Hypothalamus (tissue), 51 donors: ENCODE measurements around the gene MINK1.
A peak's percentile ranks its signal among the peaks of the same experiment; 100 is the strongest.

Experiments used
- DNase-seq, 51 donors: peaks; one replicate each; lab custom pipeline; 2025; lab: John Stamatoyannopoulos, UW

The MINK1 gene

DNA sequence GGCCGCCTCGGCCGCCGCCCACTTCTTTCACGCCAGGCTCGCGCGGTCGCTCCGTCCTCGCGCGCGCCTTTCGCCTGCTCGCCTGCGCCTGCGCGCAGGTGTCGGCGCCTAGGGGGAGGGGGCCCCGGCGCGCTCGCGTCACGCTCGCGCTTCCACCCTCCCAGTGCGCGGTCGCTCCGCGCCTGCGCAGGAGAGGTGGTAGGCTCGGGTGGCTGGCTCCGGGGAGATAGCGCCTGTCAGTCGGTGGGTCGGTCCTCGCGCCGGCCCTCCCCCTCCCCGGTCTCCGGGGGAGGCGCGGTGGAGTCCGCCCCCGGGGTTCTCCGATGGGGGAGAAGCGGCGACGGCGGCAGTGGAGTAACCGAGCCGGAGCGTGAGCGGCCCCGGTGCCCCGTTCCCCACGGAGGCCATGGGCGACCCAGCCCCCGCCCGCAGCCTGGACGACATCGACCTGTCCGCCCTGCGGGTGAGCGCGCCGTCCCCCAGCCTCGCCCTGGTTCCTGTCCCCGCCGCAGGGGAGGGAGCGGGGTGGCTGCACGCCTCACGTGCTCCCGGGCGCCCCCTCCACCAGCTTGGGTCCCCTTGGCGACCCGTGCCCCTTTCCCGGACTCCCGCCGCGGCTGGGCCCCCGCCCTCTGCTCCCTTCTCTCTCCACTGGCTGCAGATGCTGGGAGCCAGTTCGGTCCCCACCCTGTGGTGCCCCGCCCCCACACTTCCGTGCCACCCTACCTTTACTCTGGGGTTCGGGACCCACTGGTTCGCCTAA is at the start of gene MINK1:
TSS of gene MINK1 (plus strand) at position 163 of the 763 bp plus-strand sequence. CDS start at position 407, 244 bp downstream.
- peak in 50 of 51 donors; percentile 40 to 91 (median 78) for DNase-seq

DNA sequence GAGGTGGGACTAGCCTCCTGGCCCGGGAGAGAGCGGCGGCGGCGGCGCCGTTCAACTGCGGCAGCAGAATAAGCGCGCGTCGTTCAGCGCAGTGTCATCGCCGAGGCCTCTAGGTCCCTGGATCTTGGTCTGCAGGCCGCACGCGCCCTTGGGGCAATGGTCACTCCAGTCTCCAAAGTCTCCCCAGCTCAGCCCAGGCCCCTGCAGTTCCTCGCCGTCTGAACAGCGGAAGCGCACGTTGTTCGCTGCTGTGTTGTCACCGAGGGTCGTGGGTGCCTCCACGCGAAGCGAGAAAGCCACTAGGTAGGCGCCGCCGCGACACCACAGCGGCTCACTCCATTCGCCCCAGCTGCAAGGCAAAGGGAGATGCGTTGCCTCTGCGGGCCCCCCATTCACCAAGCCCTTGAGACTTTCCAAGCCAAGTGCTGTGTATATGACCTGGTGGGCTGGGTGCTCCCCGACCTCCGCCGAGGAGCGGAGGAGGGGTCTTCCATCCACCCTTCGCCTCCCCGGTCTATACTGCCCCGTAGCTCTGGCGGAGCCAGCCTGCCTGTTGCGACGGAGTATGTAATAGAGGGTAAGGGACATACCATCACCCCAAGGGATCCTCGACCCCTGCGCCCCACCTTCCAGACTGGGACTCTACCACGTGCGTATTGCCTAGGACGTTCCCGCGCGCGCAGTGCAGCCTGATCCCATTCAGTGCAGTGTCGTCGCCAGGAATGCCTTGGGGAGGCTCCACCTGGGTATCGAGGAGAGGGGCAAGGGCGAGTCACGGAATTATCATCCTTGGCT is 47.6 kb upstream of the MINK1 start:
- DNase-seq: peak in 3 of 51 donors; percentile 10 to 13 (median 10)

DNA sequence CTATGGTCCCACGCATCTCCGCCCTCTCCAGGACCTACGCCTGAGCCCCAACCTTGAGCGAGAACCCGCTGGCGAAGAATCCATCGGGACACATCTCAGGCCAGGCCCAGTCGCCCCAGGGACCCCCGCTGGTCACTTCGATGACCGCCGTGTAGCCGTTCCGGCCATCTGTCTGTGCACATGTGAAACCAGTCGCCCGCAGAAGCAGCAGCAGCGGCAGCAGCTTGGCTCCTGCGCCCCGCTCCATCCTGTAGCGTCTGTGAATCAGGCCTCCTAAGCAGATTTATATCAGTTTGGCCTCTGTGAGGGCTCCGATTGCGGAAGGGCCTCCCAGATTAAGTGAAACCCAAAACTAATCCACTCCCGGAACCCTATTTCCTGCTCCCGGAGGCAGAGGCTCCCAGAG is 47.0 kb upstream of the MINK1 start, which contains the start of gene VMO1:
TSS of gene VMO1 (minus strand) at position 259 of the 406 bp plus-strand sequence. CDS start at position 247, 12 bp downstream.
- peak in 3 of 51 donors; percentile 2 to 46 (median 21) for DNase-seq

- DNase-seq: peak in 1 of 51 donors; percentile 22
Observed at GRCh38 chr17:4786516-4786915, 46.6 kb upstream of the MINK1 start.

DNA sequence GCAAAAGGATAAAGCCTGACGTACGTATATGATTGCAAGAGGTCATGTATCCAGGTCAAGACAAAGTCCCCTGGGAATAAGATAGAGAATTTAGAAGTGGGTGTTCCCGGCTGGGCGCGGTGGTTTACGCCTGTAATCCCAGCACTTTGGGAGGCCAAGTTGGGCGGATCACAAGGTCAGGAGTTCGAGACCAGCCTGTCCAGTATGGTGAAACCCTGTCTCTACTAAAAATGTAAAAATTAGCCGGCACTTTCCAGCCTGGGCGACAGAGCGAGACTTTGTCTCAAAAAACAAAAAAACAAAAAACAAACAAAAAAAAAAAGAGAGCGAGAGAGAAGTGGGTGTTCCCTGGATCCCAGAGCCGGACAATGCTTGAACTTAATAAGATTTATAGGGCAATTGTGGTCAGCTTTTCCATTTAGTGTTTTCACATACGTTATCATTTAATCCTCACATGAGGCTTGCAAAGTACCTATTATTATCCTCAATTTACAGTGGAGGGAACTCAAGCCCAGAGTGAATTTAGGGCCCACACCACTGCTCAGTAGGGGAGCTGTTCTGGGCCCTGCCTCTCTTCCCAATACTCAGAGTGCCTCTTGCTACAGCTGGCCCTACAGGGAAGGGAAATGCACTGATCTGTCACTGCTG is 44.9 kb upstream of the MINK1 start:
- no peak for DNase-seq

- peak in 4 of 51 donors; percentile 36 to 62 (median 45) for DNase-seq
Observed at GRCh38 chr17:4788807-4789700, 44.1 kb upstream of the MINK1 start, which contains the start of gene GLTPD2. GLTPD2 (plus strand) TSS chr17:4788964; CDS start chr17:4789012, 48 bp downstream.

- DNase-seq: peak in 1 of 51 donors; percentile 56
Observed at GRCh38 chr17:4789701-4789950, 43.5 kb upstream of the MINK1 start.

GRCh38 chr17:4789951-4790704 is 43.0 kb upstream of the MINK1 start:
- DNase-seq: peak; percentile 47 to 96 (median 80)

DNA sequence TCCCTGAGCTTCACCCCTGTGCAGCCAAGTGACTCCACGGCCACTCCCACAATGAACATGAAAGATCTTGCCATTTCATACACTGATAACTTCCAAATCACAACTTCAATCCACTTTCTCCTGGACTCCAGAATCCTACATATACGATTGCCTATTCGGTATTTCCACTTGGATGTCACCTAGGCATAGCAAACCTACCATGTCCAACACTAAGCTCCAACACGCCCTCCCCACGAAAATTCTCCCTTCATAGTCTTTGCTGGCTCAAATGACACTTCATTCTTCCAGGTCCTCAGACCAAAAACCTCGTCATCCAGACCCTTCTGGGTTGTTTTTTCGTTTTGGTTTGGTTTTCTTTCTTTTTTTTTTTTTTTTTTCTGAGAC is 42.4 kb upstream of the MINK1 start:
- no peak for DNase-seq

- no peak for DNase-seq
Observed at GRCh38 chr17:4795168-4795567, 38.0 kb upstream of the MINK1 start.

- peak in 2 of 51 donors; percentile 10 to 25 for DNase-seq
Observed at GRCh38 chr17:4796552-4796920, 36.6 kb upstream of the MINK1 start.

DNA sequence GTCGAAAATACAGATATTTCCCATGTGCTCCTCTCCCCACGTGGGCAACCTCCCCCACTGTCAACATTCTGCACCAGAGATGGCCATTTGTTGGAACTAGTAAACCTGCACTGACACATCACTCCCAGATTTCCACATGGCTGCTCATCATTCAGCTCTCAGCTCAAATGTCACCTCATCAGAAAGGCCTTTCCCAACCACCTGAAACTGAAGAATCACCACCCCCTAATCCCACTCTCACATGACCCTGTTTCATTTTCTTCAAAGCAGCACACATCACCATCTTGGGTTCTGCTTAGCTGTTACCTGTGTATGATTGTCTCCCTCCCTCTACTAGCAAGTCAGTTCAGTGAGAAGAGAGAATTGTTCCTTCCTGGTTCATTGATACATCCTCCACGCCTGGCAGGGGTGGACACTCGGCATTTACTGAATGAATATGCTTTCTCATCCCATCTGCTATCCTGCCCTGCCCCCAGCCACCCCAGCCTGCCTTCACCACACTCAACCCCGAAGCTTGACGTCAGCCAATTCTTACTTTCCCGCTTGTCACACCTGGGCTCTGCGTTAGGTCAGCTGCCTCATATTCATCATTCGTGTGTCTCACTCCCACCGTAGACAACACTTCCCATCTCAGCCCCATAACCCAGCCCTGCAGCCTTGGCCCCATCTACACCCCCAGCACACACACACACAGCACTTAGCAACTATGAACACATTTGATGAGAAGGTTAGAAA is 32.5 kb upstream of the MINK1 start:
- no peak for DNase-seq

DNA sequence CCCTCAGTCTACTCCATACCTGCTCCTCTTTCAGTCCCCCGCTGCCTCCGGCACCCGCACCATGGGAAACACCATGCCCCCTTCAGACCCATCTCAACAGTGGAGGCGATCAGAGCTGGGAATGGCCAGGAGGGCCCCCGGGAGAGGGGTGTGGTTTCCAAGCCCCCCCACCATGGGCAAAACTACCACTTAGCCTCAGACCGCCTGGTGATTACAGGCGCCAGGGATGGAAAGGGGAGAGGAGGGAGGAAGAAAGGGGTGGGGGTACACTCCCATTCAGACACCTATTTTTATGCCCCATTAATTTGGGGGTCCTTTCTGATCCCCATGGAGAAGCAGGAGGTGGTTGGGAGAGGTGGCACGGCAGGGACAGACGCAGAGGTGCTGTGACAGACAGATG is 30.9 kb upstream of the MINK1 start, which contains the start of gene C17orf114:
TSS of gene C17orf114 (minus strand) at position 101 of the 400 bp plus-strand sequence.
- no peak for DNase-seq

GRCh38 chr17:4806456-4806776 is 26.7 kb upstream of the MINK1 start:
- DNase-seq: peak in 2 of 51 donors; percentile 28 to 42

DNA sequence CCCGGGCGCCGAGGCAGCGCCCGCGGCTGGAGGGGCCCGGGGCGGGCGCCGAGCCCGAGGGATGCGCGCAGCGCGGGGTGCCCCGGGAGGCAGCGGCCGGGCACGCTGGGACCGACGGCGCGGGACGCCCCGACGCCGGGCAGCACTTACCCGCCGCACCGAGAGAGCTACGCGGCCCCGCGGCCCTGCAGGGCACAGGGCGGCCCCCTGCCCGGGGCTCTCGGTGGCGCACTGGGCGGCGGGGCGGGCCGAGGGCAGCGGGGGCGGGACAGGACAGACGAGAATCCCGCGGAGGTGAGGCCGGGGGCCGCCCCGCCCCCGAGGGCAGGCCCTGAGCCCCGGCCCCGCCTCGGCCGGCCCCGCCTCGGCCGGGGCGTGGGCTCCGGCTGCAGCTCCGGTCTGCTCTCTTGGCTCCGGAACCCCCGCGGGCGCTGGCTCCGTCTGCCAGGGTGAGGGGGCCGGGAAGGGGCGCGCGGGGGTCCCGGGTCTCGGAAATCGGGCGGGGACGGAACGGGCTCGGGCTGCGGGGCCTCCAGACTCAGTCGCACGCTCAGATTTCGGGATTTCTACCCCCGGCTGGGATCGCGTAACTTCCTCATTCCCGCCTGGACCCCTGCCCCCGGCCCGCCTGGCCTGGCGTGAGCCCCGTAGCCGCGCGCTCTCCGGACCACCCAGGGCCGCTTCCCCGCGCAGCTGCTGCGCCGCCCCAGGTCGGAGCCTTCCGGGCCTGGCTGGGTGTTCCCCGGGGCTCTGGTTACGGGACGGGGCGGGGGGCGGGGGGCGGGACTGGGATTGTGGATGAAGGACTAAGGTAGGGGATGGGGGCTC is 26.1 kb upstream of the MINK1 start, which contains the start of gene PLD2:
TSS of gene PLD2 (plus strand) at position 376 of the 828 bp plus-strand sequence. CDS start 621 bp downstream, outside the sequence.
- peak in 47 of 51 donors; percentile 21 to 86 (median 65) for DNase-seq

GRCh38 chr17:4807605-4808377 is 25.3 kb upstream of the MINK1 start:
- DNase-seq: peak in 2 of 51 donors; percentile 24 to 39

- peak in 41 of 51 donors; percentile 6 to 79 (median 59) for DNase-seq
Observed at GRCh38 chr17:4808378-4808767, 24.8 kb upstream of the MINK1 start.
